ENCODE data around the gene FN3KRP. TPM values are rescaled to one million over a fixed set of nuclear protein-coding genes. Genes with fewer than 3 reads are reported as not detected.
A peak's percentile ranks its signal among the peaks of the same experiment; 100 is the strongest.

FN3KRP gene
- total and polyA plus RNA-seq, 2 of the 13 experiments (the other 11 are each of a cell fraction or from before 2014, with no cell fraction given): 22.4 to 28.2 TPM

DNA sequence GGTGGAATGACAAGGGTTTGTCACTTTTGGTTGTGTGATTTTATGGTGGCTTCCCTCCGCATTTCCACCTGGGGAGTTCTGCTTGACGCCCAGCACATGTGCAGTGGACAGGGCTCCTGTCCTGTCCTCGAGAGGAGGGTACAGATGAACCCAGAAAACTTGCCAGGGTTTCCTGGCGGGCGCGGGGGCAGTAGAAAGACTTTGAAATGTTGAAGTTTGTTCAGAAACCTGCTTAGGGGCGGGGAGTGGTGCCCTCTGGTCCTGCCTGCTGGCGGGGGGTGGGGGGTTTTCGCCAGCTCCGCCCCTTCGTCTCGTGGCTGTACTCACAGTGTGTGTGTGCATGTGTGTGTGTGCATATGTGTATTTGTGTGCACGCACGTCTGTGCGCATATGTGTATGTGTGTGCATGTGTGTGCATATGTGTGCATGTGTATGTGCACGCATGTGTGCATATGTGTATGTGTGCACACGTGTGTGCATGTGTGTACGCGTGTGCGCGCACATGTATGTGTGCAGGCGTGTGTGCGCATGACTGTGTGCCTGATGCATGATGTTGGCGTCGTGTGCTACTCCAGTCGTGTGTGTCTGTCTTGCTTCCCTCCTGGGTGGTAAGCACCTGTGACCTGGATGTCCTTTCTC, 6.8 kb downstream of the FN3KRP start (continued):
- no peak for TF ChIP-seq ZBTB25 (CRISPR knock-in tag; IDR thresholded peaks at IDR 0.05)
- TF ChIP-seq ATF7 (IDR thresholded peaks at IDR 0.05): no peak
- no peak for TF ChIP-seq ATF7 (CRISPR knock-in tag; IDR thresholded peaks at IDR 0.05)
- 0 out of 2 replicates have a peak, but pooled peaks have one; percentile 32 for TF ChIP-seq ZNF589 (CRISPR knock-in tag; conservative IDR thresholded peaks at IDR 0.05)
- no peak for TF ChIP-seq SCMH1 (CRISPR knock-in tag; IDR thresholded peaks at IDR 0.05; ENCODE audit: borderline replicate concordance)
- no peak for TF ChIP-seq RBAK (CRISPR knock-in tag; IDR thresholded peaks at IDR 0.05)
- no peak for TF ChIP-seq ZNF784 (CRISPR knock-in tag; IDR thresholded peaks at IDR 0.05; ENCODE audit: borderline replicate concordance)
- TF ChIP-seq ZBTB8A (CRISPR knock-in tag; IDR thresholded peaks at IDR 0.05; ENCODE audit: borderline replicate concordance, low read depth): no peak
- no peak for TF ChIP-seq PRMT3 (CRISPR knock-in tag; IDR thresholded peaks at IDR 0.05; ENCODE audit: borderline replicate concordance, low read depth)
- no peak for TF ChIP-seq CBFB (CRISPR knock-in tag; IDR thresholded peaks at IDR 0.05)
- TF ChIP-seq RERE (CRISPR knock-in tag; IDR thresholded peaks at IDR 0.05; ENCODE audit: low read depth): no peak
- no peak for TF ChIP-seq BORCS8-MEF2B (CRISPR knock-in tag; IDR thresholded peaks at IDR 0.05)
- no peak for TF ChIP-seq GMEB2 (CRISPR knock-in tag; IDR thresholded peaks at IDR 0.05; ENCODE audit: low read depth)
- no peak for TF ChIP-seq GLI4 (CRISPR knock-in tag; IDR thresholded peaks at IDR 0.05; ENCODE audit: borderline replicate concordance)
- no peak for TF ChIP-seq ZNF839 (CRISPR knock-in tag; IDR thresholded peaks at IDR 0.05; ENCODE audit: borderline replicate concordance)
